DND-41 (cell line): ENCODE results near the gene NTM.

Experiments
- CTCF ChIP-seq: IDR thresholded peaks from 2 replicates; pipeline ENCODE4 v1.5.1; 2012; ENCODE audit warnings: borderline replicate concordance, low read length, moderate library complexity, mild to moderate bottlenecking; ENCODE audit not compliant: poor library complexity, severe bottlenecking; ENCODE audit errors: extremely low read depth
- EZH2 ChIP-seq: IDR thresholded peaks from 3 replicates; pipeline ENCODE4 v1.6.1; 2012; ENCODE audit warnings: borderline replicate concordance, low read depth, mild to moderate bottlenecking, moderate library complexity, low read length, inconsistent platforms; ENCODE audit not compliant: severe bottlenecking

GRCh38 chr11:132334769-132335280 is 964.4 kb downstream of the NTM start:
- no peak for TF ChIP-seq CTCF
- no peak for TF ChIP-seq EZH2
